Liver (tissue), 9 donors: ENCODE measurements around the gene RYR3. TPM values are rescaled to one million over a fixed set of nuclear protein-coding genes. Genes with fewer than 3 reads are reported as not detected.

ENCODE experiments used
- DNase-seq: peaks from one replicate; pipeline ENCODE4 v3.0.0-alpha.2; 2017; ENCODE audit warnings: low spot score
- H3K27ac ChIP-seq, 2 donors: one replicate each; pipeline ENCODE4 v1.7.0; 2013; ENCODE audit warnings: inconsistent platforms in 2 of 2, low read length in 2 of 2, control low read depth in 1 of 2, low read depth in 1 of 2, mild to moderate bottlenecking in 1 of 2
- H3K27me3 ChIP-seq, 4 donors: one replicate each; pipeline versions ENCODE4 v1.6.1 to v1.7.0; 2013; ENCODE audit warnings: low read length in 3 of 4, inconsistent platforms in 1 of 4, mild to moderate bottlenecking in 1 of 4, moderate library complexity in 1 of 4; ENCODE audit not compliant: control insufficient read depth in 4 of 4, insufficient read depth in 4 of 4
- H3K36me3 ChIP-seq, 4 donors: one replicate each; pipeline versions ENCODE4 v1.6.1 to v1.7.0; 2013; ENCODE audit warnings: low read length in 3 of 4, mild to moderate bottlenecking in 3 of 4, low read depth in 1 of 4, moderate library complexity in 1 of 4; ENCODE audit not compliant: control insufficient read depth in 4 of 4, insufficient read depth in 3 of 4
- H3K4me1 ChIP-seq, 4 donors: one replicate each; pipeline versions ENCODE4 v1.6.1 to v1.7.0; 2013; ENCODE audit warnings: low read length in 3 of 4, mild to moderate bottlenecking in 3 of 4, moderate library complexity in 1 of 4; ENCODE audit not compliant: control insufficient read depth in 4 of 4, insufficient read depth in 4 of 4
- H3K4me3 ChIP-seq, 3 donors: one replicate each; pipeline versions ENCODE4 v1.6.1 to v1.7.0; 2013; ENCODE audit warnings: low read length in 3 of 3, control low read depth in 1 of 3, low read depth in 1 of 3, mild to moderate bottlenecking in 1 of 3
- H3K9ac ChIP-seq, 2 donors: one replicate each; pipeline ENCODE4 v1.7.0; 2013; ENCODE audit warnings: low read length in 2 of 2, mild to moderate bottlenecking in 2 of 2, moderate library complexity in 2 of 2, control low read depth in 1 of 2, low read depth in 1 of 2
- H3K9me3 ChIP-seq, 4 donors: one replicate each; pipeline versions ENCODE4 v1.6.1 to v1.7.0; 2013; ENCODE audit warnings: low read length in 3 of 4; ENCODE audit not compliant: control insufficient read depth in 4 of 4
- EGR1 ChIP-seq, 2 donors: IDR thresholded peaks; 2 replicates each; pipeline ENCODE4 v1.6.1; 2016 to 2018; ENCODE audit warnings: antibody characterized with exemption in 2 of 2, low read depth in 2 of 2
- FOXA1 ChIP-seq: IDR thresholded peaks from 2 replicates; pipeline ENCODE4 v1.6.1; 2016; ENCODE audit warnings: antibody characterized with exemption
- FOXA2 ChIP-seq: IDR thresholded peaks from 2 replicates; pipeline ENCODE4 v1.6.1; 2016; ENCODE audit warnings: antibody characterized with exemption
- GABPA ChIP-seq, 2 donors: IDR thresholded peaks in 1 of 2; conservative IDR thresholded peaks in 1 of 2; 2 replicates each; pipeline ENCODE4 v1.6.1; 2016; ENCODE audit warnings: antibody characterized with exemption in 2 of 2, mild to moderate bottlenecking in 1 of 2, moderate library complexity in 1 of 2
- HNF4A ChIP-seq, 2 donors: conservative IDR thresholded peaks; 2 replicates each; pipeline ENCODE4 v1.6.1; 2016; ENCODE audit warnings: antibody characterized with exemption in 2 of 2, mild to moderate bottlenecking in 2 of 2
- HNF4G ChIP-seq: IDR thresholded peaks from 2 replicates; pipeline ENCODE4 v1.6.1; 2016; ENCODE audit warnings: antibody characterized with exemption
- JUND ChIP-seq, 2 donors: IDR thresholded peaks; 2 replicates each; pipeline ENCODE4 v1.6.1; 2016; ENCODE audit warnings: antibody characterized with exemption in 2 of 2
- RAD21 ChIP-seq, 2 donors: IDR thresholded peaks; 2 replicates each; pipeline ENCODE4 v1.6.1; 2016; ENCODE audit warnings: antibody characterized with exemption in 2 of 2, mild to moderate bottlenecking in 2 of 2
- SP1 ChIP-seq: IDR thresholded peaks from 2 replicates; pipeline ENCODE4 v1.6.1; 2018; ENCODE audit warnings: antibody characterized with exemption, mild to moderate bottlenecking
- TAF1 ChIP-seq: conservative IDR thresholded peaks from 2 replicates; pipeline ENCODE4 v1.6.1; 2016; ENCODE audit warnings: antibody characterized with exemption, mild to moderate bottlenecking
- YY1 ChIP-seq: IDR thresholded peaks from 2 replicates; pipeline ENCODE4 v1.6.1; 2016; ENCODE audit warnings: antibody characterized with exemption, mild to moderate bottlenecking
- WGBS: extraction: QIAGEN DNeasy Blood & Tissue Kit; methylation state at CpG from one replicate; pipeline ENCODE4 v1.1.7; 2013; 5-methylcytosine and 5-hydroxymethylcytosine counted together
- polyA plus RNA-seq, 2 donors: library from polyadenylated mRNA; stranded (reverse) in 1 of 2; unstranded in 1 of 2; fragments of 200-250 nt in 1 of 2; fragments of >200 nt in 1 of 2; fragmentation: Nextera tagmentation in 1 of 2; extraction: Ambion mirVana in 1 of 2; gene quantifications; one replicate each; pipeline versions ENCODE4 v1.2.1 to v1.2.3, GENCODE V29; 2013 to 2015
- total RNA-seq, 2 donors: library from RNA; depleted of rRNA; stranded (reverse); fragments of >200 nt; gene quantifications; one replicate each; pipeline ENCODE4 v1.2.3, GENCODE V29; 2014
- TF ChIP-seq, protein P1 (sequence below): IDR thresholded peaks from 2 replicates; pipeline ENCODE4 v1.6.1; 2016; ENCODE audit warnings: antibody characterized with exemption
- TF ChIP-seq, protein P2 (sequence below): fragments of 150-350 bp; IDR thresholded peaks from 2 replicates; pipeline ENCODE4 v1.5.1; 2017; ENCODE audit warnings: improper control_type of control experiment, low read depth, low read length; ENCODE audit not compliant: missing input control
- TF ChIP-seq, protein P3 (sequence below): IDR thresholded peaks from 2 replicates; pipeline ENCODE4 v1.6.1; 2016; ENCODE audit warnings: antibody characterized with exemption, mild to moderate bottlenecking
- donor health status: healthy.
- donor health status: healthy.
- donor health status: healthy.
- donor health status: healthy.
- donor health status: healthy.

The RYR3 gene
- total and polyA plus RNA-seq, 4 donors: 0.01 to 1.1 (median 0.22) TPM

DNA sequence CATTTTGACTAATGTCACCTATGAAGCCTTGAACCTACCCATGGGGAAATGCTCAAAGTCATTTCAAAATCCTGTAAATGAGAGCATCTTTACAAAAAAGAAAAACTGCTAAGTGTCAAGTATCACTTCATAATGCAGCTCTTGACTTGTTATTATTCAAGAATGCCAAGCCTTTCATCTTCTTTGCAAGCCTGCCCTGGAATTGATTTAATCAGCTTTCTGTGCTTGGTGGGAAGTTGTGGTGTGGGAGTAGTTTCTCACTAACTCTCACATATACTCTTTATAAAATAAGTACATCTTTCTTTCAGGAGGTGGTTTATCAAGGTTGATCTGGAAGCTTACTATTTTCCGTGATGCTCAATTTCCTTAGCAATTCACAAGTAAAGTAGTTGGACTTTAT is 43.6 kb downstream of the RYR3 start:
- H3K27me3 ChIP-seq: peaks cover 0 to 8% (median 0%) of the 10 kb centered on the region in 4 donors
- TF ChIP-seq EGR1 (IDR thresholded peaks at IDR 0.05; ENCODE audit: low read depth in 2 of 2) (no peak), YY1 (no peak)
- WGBS: 86% methylated on average over 1 of the region's 1 CpG

DNA sequence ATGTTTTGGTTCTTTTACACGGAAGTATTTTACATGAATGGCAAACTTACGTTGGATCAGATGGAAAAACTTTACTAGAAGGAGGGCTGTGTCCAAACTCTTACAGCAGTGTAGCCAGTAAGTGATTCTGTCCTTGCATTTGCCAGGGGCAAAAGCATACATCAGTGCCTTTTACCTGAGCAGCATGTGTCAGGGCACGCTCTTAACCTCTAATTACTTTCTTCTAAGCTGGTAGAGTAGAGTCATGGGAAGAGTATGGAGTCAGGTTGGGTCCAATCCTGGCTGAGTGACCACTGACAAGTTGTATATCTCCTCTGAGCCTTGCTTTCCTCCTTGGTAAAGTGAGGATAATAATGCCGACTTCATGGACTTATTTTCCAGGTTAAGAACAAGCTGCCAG is 47.1 kb downstream of the RYR3 start:
- Histone ChIP-seq H3K9me3 (peaks cover 0 to 3% (median 0%) of the 10 kb centered on the region in 4 donors), H3K4me3 (no peak overlapping the region), H3K27me3 (peaks cover 0 to 8% (median 0%) of the 10 kb centered on the region in 4 donors), H3K27ac (no peak overlapping the region), H3K9ac (no peak overlapping the region), H3K4me1 (no peaks in the 10 kb centered on the region), H3K36me3 (no peaks in the 10 kb centered on the region)
- TF ChIP-seq, protein P1, sequence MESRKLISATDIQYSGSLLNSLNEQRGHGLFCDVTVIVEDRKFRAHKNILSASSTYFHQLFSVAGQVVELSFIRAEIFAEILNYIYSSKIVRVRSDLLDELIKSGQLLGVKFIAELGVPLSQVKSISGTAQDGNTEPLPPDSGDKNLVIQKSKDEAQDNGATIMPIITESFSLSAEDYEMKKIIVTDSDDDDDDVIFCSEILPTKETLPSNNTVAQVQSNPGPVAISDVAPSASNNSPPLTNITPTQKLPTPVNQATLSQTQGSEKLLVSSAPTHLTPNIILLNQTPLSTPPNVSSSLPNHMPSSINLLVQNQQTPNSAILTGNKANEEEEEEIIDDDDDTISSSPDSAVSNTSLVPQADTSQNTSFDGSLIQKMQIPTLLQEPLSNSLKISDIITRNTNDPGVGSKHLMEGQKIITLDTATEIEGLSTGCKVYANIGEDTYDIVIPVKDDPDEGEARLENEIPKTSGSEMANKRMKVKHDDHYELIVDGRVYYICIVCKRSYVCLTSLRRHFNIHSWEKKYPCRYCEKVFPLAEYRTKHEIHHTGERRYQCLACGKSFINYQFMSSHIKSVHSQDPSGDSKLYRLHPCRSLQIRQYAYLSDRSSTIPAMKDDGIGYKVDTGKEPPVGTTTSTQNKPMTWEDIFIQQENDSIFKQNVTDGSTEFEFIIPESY: no peak
- TF ChIP-seq SP1 (no peak), FOXA1 (no peak), TAF1 (no peak), FOXA2 (no peak), RAD21 (IDR thresholded peaks at IDR 0.05) (no peak), YY1 (no peak), HNF4G (no peak), GABPA (IDR thresholded peaks at IDR 0.05 in 1 of 2, conservative IDR thresholded peaks at IDR 0.05 in 1 of 2) (no peak), HNF4A (conservative IDR thresholded peaks at IDR 0.05) (no peak), EGR1 (IDR thresholded peaks at IDR 0.05; ENCODE audit: low read depth in 2 of 2) (no peak), JUND (IDR thresholded peaks at IDR 0.05) (no peak)
- TF ChIP-seq, protein P2, sequence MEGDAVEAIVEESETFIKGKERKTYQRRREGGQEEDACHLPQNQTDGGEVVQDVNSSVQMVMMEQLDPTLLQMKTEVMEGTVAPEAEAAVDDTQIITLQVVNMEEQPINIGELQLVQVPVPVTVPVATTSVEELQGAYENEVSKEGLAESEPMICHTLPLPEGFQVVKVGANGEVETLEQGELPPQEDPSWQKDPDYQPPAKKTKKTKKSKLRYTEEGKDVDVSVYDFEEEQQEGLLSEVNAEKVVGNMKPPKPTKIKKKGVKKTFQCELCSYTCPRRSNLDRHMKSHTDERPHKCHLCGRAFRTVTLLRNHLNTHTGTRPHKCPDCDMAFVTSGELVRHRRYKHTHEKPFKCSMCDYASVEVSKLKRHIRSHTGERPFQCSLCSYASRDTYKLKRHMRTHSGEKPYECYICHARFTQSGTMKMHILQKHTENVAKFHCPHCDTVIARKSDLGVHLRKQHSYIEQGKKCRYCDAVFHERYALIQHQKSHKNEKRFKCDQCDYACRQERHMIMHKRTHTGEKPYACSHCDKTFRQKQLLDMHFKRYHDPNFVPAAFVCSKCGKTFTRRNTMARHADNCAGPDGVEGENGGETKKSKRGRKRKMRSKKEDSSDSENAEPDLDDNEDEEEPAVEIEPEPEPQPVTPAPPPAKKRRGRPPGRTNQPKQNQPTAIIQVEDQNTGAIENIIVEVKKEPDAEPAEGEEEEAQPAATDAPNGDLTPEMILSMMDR: no peak
- TF ChIP-seq, protein P3, sequence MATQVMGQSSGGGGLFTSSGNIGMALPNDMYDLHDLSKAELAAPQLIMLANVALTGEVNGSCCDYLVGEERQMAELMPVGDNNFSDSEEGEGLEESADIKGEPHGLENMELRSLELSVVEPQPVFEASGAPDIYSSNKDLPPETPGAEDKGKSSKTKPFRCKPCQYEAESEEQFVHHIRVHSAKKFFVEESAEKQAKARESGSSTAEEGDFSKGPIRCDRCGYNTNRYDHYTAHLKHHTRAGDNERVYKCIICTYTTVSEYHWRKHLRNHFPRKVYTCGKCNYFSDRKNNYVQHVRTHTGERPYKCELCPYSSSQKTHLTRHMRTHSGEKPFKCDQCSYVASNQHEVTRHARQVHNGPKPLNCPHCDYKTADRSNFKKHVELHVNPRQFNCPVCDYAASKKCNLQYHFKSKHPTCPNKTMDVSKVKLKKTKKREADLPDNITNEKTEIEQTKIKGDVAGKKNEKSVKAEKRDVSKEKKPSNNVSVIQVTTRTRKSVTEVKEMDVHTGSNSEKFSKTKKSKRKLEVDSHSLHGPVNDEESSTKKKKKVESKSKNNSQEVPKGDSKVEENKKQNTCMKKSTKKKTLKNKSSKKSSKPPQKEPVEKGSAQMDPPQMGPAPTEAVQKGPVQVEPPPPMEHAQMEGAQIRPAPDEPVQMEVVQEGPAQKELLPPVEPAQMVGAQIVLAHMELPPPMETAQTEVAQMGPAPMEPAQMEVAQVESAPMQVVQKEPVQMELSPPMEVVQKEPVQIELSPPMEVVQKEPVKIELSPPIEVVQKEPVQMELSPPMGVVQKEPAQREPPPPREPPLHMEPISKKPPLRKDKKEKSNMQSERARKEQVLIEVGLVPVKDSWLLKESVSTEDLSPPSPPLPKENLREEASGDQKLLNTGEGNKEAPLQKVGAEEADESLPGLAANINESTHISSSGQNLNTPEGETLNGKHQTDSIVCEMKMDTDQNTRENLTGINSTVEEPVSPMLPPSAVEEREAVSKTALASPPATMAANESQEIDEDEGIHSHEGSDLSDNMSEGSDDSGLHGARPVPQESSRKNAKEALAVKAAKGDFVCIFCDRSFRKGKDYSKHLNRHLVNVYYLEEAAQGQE: no peak
- WGBS: 69% methylated on average over 4 of the region's 4 CpGs
- no peak for DNase-seq

More for the DNA sequence above, 43.6 kb downstream of the RYR3 start:
- no peak overlapping the region for H3K27ac ChIP-seq
- H3K36me3 ChIP-seq: no peaks in the 10 kb centered on the region
- H3K4me3 ChIP-seq: no peak overlapping the region
- peaks cover 0 to 3% (median 0%) of the 10 kb centered on the region in 4 donors for H3K9me3 ChIP-seq
- no peak for DNase-seq
- H3K9ac ChIP-seq: no peak overlapping the region
- no peaks in the 10 kb centered on the region for H3K4me1 ChIP-seq
